Frontal cortex (tissue), 4 donors: ENCODE measurements around the gene ABCC8. TPM values are rescaled to one million over a fixed set of nuclear protein-coding genes. Genes with fewer than 3 reads are reported as not detected.
A peak's percentile ranks its signal among the peaks of the same experiment; 100 is the strongest.

Source experiments
- DNase-seq, 2 donors: peaks; one replicate each; pipeline ENCODE4 v3.0.0; 2012; ENCODE audit warnings: low spot score in 2 of 2
- FAIRE-seq: peaks from 2 replicates; lab custom pipeline; 2012; peaks lifted over from hg19 to GRCh38; lab: Jason Lieb, UNC
- total RNA-seq: library from RNA; depleted of rRNA; stranded (reverse); fragments of >200 nt; gene quantifications from one replicate; pipeline ENCODE4 v1.2.3, GENCODE V29; 2014
- donor health status: control.
- donor health status: control.
- donor health status: control.

The ABCC8 gene
- total RNA-seq, 1 donor from 2014 or later: 8.6 TPM

DNA sequence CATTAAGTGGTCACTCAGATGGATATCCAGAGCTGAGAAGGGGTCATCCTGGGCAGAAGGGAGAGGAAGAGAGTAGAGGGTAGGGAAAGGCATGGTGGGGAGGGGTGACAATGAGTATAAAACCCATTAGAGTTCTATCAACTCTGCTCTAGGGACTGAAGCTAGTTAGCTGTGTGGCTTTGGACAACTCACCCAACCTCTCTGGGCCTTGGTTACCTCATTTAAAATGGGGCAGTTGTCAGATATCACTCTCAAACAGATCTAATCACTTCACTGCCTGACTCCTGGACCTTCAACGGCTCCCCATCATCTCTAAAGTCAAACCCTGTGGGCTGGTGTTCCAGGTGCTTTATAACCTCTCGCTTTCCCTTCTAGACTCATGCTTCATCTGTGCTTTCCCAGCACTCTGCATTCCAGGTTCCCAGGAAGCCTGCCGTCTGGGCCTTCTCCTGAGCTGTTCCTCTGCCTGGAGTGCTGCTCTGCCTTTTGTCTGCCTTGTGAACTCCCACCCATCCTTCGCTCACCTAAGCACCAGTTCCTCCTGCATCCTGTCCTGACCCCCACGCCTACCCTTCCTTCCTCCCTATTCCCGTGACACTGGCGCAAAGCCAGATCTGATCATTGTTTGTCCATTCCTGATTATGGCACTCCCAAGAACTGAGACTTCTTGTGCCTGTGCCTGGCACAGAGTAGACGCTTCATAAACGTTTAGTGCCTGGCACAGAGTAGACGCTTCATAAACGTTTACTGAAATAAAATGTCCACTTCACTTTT lies 65.9 kb downstream of the ABCC8 start:
- no peak for FAIRE-seq
- no peak for DNase-seq

DNA sequence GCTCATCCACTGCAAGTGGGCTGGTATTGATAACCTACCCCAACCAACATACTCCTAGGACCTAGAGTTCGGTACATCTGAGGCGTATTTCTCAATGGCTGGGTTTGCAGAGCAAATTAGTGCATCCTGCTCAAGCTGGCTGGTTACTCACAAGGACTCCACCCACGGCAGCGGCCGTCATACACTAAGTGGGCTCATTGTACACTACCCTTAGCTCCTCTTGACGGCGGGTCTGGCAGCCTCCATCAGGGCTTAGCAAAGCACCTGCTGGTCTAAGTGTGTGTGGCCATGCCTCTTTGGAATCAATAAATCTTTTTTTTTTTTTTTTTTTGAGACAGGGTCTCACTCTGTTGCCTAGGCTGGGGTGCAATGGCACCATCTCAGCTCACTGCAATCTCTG lies 68.0 kb downstream of the ABCC8 start:
- DNase-seq (no peak), FAIRE-seq (no peak)

DNA sequence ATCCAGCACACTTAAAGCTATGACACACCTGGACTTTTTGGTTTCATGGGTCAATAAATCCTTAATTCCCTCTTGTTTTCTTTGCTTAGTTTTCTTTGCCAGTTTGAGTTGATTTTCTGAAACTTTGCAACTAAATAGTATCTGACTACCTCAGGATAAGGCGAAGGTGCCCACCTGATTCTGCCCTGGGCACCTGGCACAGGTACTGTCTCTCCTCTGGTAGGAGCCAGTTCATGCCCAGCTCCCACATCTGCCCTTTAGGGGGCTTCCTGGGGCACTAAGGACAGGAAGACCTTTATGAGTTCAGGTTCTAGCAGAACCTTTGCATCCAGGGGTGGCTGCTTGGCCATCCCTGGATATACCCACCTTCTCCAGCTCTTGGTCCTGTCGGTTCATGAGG lies 68.6 kb downstream of the ABCC8 start:
- DNase-seq: no peak
- no peak for FAIRE-seq

- no peak for DNase-seq
- FAIRE-seq: no peak
Observed at GRCh38 chr11:17407575-17407974, 69.1 kb downstream of the ABCC8 start.

DNA sequence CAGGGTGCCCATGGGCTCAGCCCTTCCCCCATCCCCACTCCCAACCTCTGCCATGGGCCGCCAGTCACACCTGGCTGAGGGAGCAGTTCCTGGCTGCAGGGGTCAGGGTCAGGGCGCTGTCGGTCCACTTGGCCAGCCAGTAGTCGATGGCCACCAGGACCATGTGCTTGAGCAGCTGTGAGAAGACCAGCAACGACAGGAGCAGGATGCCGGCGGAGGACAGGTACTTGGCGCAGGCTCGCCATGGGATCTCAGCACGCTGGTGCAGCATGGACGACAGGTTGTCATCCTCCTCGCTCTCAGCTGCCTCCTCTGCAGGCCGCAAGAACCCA lies 69.9 kb downstream of the ABCC8 start:
- no peak for FAIRE-seq
- no peak for DNase-seq

GRCh38 chr11:17406082-17406817 lies 70.4 kb downstream of the ABCC8 start:
- DNase-seq (no peak), FAIRE-seq (no peak)

- no peak for FAIRE-seq
- DNase-seq: peak; percentile 38 to 60
Observed at GRCh38 chr11:17405232-17406005, 71.2 kb downstream of the ABCC8 start.

GRCh38 chr11:17403980-17404759 lies 72.5 kb downstream of the ABCC8 start:
- DNase-seq: no peak
- no peak for FAIRE-seq

GRCh38 chr11:17402486-17402885 lies 74.2 kb downstream of the ABCC8 start:
- no peak for DNase-seq
- no peak for FAIRE-seq

GRCh38 chr11:17401841-17402240 lies 74.8 kb downstream of the ABCC8 start:
- no peak for FAIRE-seq

DNA sequence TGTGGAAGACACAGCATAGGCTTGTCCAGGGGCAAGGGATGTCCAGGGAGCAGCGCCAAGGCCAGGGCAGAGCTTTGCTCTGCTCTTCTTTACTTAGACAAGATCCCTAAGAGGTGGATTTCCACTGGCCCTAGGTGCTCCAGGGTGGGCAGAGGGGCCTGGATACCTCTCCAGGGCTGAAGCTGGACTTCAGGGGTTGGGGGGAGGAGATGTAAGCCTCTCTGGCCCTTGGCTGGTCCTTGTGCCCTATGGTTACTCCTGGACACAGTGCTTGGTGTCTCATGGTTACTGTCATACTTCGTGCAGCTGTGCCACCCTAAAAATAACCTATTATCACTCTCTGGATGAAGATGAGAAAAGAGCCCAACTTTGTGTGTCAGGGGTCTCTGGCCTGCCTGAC lies 75.3 kb downstream of the ABCC8 start:
- no peak for FAIRE-seq

More at GRCh38 chr11:17401841-17402240, 74.8 kb downstream of the ABCC8 start:
- DNase-seq: no peak

DNA sequence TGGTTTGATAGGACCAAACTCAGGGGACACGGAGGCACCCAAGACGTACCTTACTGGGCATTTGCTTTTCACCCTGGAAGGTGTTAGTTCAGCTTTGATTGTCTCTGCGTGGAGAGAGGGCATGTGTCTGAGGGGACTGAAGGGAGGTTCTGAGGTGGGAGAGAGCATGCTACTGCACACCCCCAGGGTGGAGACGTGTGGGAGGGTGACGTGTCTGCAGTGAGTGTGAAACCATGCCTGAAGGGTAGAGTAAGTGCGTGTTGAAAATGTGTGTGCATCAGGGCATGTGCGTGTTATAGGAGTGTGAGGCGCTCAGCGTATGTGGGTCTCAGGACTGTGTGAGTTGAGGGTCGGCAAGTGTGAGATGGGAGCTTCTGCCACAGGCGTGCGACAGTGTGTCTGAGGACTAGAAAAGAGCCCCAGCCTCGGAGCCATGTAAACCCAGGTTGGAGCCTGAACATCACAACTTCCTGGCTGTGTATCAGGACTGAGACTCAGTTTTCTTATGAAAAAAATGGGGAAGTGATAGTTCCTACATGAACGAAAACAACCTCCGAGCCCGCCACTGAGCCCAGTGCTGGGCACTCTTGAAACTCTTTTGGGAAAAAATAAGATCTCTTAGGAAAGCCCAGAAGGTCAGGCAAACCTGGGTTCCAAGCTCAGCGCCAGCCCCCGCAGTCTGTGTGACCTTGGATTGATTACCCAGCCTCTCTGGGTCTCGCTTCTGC lies 76.4 kb downstream of the ABCC8 start:
- no peak for DNase-seq
- FAIRE-seq: no peak

More for the DNA sequence above, 75.3 kb downstream of the ABCC8 start:
- no peak for DNase-seq

- FAIRE-seq: no peak
- no peak for DNase-seq
Observed at GRCh38 chr11:17399236-17399635, 77.4 kb downstream of the ABCC8 start.

DNA sequence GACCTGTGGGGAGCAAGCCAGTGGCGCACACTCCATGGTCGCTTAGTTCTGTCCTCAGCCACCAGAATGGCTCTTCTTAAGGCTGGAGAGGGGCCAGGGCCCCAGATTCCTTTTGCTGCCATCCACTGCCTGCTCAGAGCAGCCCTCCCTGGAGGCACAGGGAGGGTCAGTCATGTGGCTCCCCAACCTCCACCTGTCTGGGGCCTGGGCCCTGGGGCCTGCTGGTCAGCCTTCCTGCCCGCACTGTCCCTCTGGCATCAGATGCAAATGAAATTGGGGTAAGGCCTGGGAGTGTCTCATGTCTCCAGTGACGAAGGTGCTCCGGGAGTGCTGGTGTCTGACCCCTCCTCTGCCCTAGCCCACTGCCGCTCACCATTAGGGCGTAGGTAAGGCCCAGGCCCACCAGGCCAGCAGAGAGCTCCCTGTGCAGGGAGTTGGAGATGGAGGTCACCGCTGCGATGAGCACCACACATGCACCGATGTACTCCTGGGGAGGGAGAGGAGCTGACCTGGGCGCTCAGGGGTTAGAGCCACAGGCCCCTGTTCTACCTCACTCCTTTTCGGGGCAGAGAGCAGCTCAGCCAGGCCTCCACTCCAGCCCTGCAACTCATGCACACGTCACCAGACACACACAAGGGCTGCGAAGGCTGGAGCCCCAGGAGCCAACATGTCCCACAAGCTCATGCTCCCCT lies 79.2 kb downstream of the ABCC8 start:
- FAIRE-seq (no peak), DNase-seq (no peak)

DNA sequence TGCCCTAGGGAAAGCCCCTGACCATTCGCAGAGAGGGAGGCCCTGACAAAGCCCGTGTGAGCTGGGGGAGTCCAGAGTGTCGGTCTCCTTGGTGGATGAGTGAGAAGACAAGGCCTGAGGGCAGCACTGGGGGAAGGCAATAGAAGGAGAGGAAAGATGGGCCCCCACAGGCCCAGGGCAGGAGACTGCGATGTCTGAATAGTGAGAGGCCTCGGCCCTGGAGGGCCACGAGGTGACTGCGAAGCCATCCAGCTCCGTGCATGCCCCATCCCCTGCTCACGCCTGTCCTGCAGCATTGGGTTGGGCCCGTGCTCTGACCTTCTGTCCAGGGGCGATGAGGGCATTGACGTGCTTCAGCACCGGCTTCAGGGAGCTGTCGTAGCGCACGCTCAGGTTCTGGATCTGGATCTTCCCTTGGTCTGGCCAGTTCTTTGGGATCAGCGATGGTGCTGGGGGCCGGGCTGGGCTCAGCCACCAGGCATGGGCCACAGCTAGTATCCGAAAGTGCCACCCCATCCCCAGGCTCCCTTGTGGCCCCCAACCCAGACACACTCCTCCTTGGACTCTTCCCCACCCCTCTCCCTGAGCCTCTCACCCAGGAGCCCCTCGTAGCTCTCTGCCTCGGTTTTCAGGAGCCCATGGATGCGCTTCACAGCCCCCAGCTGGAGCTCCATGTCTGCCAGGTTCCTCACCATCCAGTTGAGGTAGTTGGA lies 79.9 kb downstream of the ABCC8 start:
- FAIRE-seq (no peak), DNase-seq (no peak)

GRCh38 chr11:17395978-17396377 lies 80.7 kb downstream of the ABCC8 start:
- DNase-seq: no peak
- no peak for FAIRE-seq

- FAIRE-seq: no peak
- no peak for DNase-seq
Observed at GRCh38 chr11:17395554-17395961, 81.1 kb downstream of the ABCC8 start.

- FAIRE-seq (no peak), DNase-seq (no peak)
Observed at GRCh38 chr11:17394743-17395390, 81.8 kb downstream of the ABCC8 start.
